Ishikawa (cell line): Measurements from ENCODE around the gene TXLNB.
A peak's percentile ranks its signal among the peaks of the same experiment; 100 is the strongest.

Experiments used
- CEBPB ChIP-seq: IDR thresholded peaks from 2 replicates; pipeline ENCODE4 v1.6.1; 2012
- CREB1 ChIP-seq: IDR thresholded peaks from 2 replicates; pipeline ENCODE4 v1.6.1; 2012; ENCODE audit warnings: low read depth
- EGR1 ChIP-seq: IDR thresholded peaks from 2 replicates; pipeline ENCODE4 v1.6.1; 2012
- EP300 ChIP-seq: IDR thresholded peaks from 2 replicates; pipeline ENCODE4 v1.6.1; 2012; ENCODE audit warnings: borderline replicate concordance
- FOXM1 ChIP-seq: IDR thresholded peaks from 2 replicates; pipeline ENCODE4 v1.6.1; 2012; ENCODE audit warnings: low read depth, borderline replicate concordance
- NFIC ChIP-seq: IDR thresholded peaks from 2 replicates; pipeline ENCODE4 v1.6.1; 2012
- RAD21 ChIP-seq: IDR thresholded peaks from 2 replicates; pipeline ENCODE4 v1.6.1; 2012; ENCODE audit warnings: low read depth
- TAF1 ChIP-seq: IDR thresholded peaks from 2 replicates; pipeline ENCODE4 v1.6.1; 2012; ENCODE audit warnings: low read depth, mild to moderate bottlenecking
- TCF12 ChIP-seq: IDR thresholded peaks from 2 replicates; pipeline ENCODE4 v1.6.1; 2012; ENCODE audit warnings: low read depth
- TEAD4 ChIP-seq: IDR thresholded peaks from 2 replicates; pipeline ENCODE4 v1.6.1; 2012
- YY1 ChIP-seq: IDR thresholded peaks from 2 replicates; pipeline ENCODE4 v1.6.1; 2012; ENCODE audit warnings: low read depth
- ZBTB7A ChIP-seq: IDR thresholded peaks from 2 replicates; pipeline ENCODE4 v1.6.1; 2012; ENCODE audit warnings: low read depth
- TF ChIP-seq, protein P1 (sequence below): IDR thresholded peaks from 2 replicates; pipeline ENCODE4 v1.6.1; 2012
- TF ChIP-seq, protein P2 (sequence below): IDR thresholded peaks from 2 replicates; pipeline ENCODE4 v1.6.1; 2012; ENCODE audit warnings: low read depth, mild to moderate bottlenecking
- TF ChIP-seq, protein P3 (sequence below): IDR thresholded peaks from 2 replicates; pipeline ENCODE4 v1.6.1; 2012

TXLNB gene

DNA sequence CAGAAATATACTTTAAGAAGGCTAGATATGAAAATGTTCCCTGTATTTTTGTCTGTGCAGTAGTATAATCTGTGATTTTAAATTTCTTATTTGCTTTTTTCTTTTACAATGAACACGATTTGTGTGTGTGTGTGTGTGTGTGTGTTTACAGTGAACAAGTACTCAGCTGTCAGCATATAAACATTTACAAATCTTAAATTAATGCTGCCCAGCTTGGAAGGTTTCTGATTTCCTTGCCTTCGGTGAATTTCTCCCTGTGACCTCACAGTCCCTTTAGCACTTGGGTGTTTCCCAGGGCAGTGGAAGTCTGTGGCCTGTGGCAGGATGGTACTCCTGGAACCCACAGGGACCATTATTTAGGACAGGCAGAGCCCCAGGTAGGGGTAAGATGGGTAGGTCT, 37.6 kb downstream of the TXLNB start:
- TF ChIP-seq TEAD4 (no peak), EP300 (no peak), CEBPB (no peak), YY1 (no peak), FOXM1 (no peak), NFIC (no peak), EGR1 (no peak), CREB1 (no peak), ZBTB7A (no peak), TAF1 (no peak), RAD21 (no peak), TCF12 (no peak)
- TF ChIP-seq, protein P1, sequence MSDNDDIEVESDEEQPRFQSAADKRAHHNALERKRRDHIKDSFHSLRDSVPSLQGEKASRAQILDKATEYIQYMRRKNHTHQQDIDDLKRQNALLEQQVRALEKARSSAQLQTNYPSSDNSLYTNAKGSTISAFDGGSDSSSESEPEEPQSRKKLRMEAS: no peak
- TF ChIP-seq, protein P2, sequence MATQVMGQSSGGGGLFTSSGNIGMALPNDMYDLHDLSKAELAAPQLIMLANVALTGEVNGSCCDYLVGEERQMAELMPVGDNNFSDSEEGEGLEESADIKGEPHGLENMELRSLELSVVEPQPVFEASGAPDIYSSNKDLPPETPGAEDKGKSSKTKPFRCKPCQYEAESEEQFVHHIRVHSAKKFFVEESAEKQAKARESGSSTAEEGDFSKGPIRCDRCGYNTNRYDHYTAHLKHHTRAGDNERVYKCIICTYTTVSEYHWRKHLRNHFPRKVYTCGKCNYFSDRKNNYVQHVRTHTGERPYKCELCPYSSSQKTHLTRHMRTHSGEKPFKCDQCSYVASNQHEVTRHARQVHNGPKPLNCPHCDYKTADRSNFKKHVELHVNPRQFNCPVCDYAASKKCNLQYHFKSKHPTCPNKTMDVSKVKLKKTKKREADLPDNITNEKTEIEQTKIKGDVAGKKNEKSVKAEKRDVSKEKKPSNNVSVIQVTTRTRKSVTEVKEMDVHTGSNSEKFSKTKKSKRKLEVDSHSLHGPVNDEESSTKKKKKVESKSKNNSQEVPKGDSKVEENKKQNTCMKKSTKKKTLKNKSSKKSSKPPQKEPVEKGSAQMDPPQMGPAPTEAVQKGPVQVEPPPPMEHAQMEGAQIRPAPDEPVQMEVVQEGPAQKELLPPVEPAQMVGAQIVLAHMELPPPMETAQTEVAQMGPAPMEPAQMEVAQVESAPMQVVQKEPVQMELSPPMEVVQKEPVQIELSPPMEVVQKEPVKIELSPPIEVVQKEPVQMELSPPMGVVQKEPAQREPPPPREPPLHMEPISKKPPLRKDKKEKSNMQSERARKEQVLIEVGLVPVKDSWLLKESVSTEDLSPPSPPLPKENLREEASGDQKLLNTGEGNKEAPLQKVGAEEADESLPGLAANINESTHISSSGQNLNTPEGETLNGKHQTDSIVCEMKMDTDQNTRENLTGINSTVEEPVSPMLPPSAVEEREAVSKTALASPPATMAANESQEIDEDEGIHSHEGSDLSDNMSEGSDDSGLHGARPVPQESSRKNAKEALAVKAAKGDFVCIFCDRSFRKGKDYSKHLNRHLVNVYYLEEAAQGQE: no peak
- TF ChIP-seq, protein P3, sequence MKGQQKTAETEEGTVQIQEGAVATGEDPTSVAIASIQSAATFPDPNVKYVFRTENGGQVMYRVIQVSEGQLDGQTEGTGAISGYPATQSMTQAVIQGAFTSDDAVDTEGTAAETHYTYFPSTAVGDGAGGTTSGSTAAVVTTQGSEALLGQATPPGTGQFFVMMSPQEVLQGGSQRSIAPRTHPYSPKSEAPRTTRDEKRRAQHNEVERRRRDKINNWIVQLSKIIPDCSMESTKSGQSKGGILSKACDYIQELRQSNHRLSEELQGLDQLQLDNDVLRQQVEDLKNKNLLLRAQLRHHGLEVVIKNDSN: no peak

DNA sequence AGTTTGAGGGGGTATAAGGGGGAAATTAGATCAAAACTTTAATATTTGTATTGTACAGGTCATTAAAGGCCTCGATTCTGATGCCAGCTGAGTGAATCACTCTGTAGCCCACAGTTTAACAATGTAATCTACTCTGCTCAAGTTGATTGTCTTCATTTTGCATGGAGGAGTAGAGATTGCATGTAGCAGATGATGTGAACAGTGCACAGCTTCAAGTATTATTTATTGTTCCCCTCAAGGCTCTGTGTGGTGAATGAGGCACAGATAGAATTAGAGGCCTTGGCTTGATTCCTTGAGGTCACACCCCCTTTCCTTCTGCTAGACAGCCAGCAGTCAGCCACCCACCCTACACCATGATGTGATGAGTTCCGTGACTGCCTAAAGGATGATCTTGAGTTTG, 38.1 kb downstream of the TXLNB start:
- no peak for TF ChIP-seq CREB1
- TF ChIP-seq TEAD4: no peak
- TF ChIP-seq EP300: no peak

DNA sequence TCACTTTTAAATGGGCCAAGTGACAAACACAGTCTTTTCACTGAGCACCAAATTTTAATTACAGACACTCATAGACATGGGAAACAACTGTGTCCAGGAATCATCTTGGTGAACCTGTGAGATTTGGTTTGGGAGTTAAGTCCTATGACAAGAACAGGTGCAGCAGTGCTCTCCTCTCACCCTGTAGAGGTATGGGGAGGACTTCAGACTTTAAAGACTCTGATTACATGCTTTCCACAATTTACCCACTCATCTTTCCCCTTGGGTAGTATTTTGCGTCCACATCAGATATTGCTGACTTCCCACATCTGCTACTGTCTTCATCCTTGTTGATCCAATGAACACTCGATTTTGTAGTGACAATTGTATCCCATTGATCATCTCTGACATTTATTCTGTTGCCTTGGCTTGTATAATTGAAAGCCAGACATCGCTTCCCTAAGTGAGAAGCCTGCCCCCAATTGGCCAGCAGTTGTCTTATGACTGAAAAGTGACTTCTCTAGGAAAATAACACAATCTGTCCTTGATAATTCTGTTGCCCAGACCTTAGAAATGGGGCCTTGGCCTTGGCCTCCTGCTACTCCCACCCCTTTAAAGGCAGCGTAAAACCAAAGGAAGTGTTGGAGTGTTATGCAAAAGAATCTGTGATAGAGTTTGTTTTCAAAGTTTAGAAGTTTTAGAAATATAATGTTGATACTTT, 40.0 kb downstream of the TXLNB start:
- TF ChIP-seq EP300: no peak
- no peak for TF ChIP-seq FOXM1

DNA sequence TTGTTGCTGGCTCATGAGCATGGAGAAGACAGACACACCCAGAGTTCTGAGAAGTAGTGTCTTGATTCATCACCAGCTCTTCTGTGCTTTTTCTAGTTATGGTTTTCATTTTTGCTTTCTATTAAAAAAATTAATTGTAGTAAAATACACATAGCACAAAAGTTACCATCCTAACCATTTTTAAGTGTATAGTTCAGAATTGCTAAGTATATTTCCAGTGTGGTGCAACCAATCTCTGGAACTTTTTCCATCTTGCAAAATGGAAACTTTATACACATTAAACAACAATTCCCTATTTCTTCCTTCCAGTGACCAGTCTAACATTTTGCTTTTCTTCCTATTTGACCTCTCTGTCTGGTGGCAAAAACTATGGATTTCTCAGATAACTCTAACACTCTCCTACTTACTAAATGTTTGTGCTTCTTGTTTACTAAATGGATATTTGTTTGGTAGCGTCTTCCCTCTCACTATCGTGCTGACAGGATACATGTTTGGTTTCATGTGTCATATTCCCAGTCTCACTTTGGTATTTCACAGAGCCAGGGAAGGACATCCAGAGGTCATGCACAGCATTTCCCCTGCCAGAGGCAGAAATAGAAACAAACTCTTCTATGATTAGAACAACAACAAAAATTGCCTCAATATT, 40.6 kb downstream of the TXLNB start:
- TF ChIP-seq, protein P2: no peak
- TF ChIP-seq, protein P1: no peak
- TF ChIP-seq EP300 (no peak), FOXM1 (no peak), RAD21 (no peak), ZBTB7A (no peak), TCF12 (no peak), TEAD4 (no peak), CREB1 (no peak), YY1 (no peak), EGR1 (no peak)
- TF ChIP-seq, protein P3: no peak

DNA sequence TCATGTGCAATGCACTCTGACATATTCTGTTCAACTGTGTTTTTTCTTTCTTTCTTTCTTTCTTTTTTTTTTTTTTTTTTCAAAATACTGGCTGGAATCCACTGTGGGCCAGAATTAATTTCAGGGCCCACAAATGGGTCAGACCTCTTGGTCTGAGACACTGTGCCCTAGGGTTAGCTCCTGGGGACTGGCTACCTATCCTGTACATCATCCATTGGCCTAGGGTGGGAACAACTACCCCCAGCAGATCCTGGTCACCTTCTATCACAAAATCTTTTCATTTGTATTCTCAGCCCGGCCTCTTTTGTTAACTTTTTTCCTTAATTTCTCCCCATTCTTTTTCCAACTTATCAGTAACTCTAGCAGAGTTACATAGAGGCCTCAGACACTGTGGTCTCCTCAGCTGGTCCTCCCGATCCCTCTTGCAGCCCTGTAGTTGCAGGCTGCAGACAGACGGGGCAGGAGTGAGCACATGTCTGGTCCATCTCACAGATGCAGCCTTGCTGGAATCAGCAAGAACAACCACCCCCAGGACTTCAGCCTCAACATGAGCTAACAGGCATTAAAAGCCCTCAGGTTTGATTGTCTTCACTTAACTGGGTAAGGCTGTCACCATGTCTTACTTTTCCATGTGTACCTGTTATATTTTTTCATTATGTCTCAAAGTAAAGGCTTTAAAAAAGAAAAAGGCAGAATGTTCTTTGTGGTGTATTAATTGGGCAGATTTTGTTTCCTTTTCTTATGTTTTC, 41.3 kb downstream of the TXLNB start:
- TF ChIP-seq ZBTB7A: no peak
- peak; percentile 51 for TF ChIP-seq RAD21

DNA sequence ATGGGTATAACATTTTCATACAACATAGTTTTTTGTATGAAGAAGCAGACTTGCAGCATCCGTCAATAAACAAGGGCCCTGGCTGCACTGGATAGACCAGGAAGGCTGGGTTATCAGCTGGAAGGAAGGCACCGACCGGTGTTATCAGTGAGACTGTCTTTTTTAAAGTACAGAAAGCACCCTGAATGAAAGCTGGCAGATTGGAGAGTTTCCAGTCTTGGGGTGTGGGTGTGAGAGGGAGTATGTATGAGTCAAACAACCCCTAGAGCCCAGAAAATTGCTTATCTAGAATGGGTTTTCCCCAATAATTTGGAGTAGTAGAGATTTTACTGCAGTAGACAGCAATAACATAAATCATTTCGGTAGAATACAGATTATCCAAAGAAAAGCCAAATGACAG, 42.4 kb downstream of the TXLNB start:
- TF ChIP-seq RAD21 (no peak), NFIC (no peak), FOXM1 (no peak), TAF1 (no peak), CREB1 (no peak), TCF12 (no peak), ZBTB7A (no peak), EGR1 (no peak)
- TF ChIP-seq, protein P3: no peak
- TF ChIP-seq, protein P2: no peak
- TF ChIP-seq, protein P1: no peak
